HepG2 (cell line): ENCODE measurements around the gene ENTPD7. TPM values are rescaled to one million over a fixed set of nuclear protein-coding genes. Genes with fewer than 3 reads are reported as not detected.

ENCODE experiments used
- ATAC-seq: fragments of 200-7000 bp; cut with Tn5 transposase; 3 replicates; pipeline ENCODE4 v1.9.1; 2020; ENCODE audit warnings: mild to moderate bottlenecking, moderate library complexity
- BruUV-seq: library from RNA; stranded (reverse); fragments of 400-500 nt; replicated peaks from 2 replicates; lab custom pipeline; 2021; lab: Mats Ljungman, UMichigan
- CTCF ChIA-PET: fragments of 300-600 bp; formaldehyde crosslinking; extraction: SDS; loops from one replicate; lab custom pipeline; 2021; ENCODE audit warnings: low total read pairs, inconsistent platforms, low intra/inter-chr PET ratio; lab: Yijun Ruan, JAX
- POLR2A ChIA-PET: fragments of 350-600 bp; sonication (Branson Sonifier 250); formaldehyde crosslinking; loops from one replicate; lab custom pipeline; 2020; ENCODE audit warnings: antibody characterized with exemption, inconsistent platforms; lab: Yijun Ruan, JAX
- DNase-seq: peaks from one replicate; pipeline ENCODE4 v3.0.0-alpha.2; 2015; ENCODE audit warnings: low spot score
- FAIRE-seq: peaks from 3 replicates; lab custom pipeline; 2011; peaks lifted over from hg19 to GRCh38; lab: Jason Lieb, UNC
- H2AFZ ChIP-seq: one replicate; pipeline ENCODE4 v1.6.1; 2011; ENCODE audit warnings: low read length, inconsistent platforms
- H3K27ac ChIP-seq: fragments of 300-600 bp; 3 replicates; pipeline ENCODE4 v1.8.0; 2011; ENCODE audit warnings: mixed run types, mild to moderate bottlenecking, mixed read lengths, low read length, inconsistent platforms; ENCODE audit not compliant: insufficient read depth; ENCODE audit errors: extremely low read length
- H3K27me3 ChIP-seq, 2 experiments: fragments of 200-600 bp in 1 of 2; 2 replicates in 1 of 2; 3 replicates in 1 of 2; pipeline versions ENCODE4 v1.6.0 to v1.8.0; 2011; ENCODE audit warnings: low read length in 2 of 2, mild to moderate bottlenecking in 2 of 2, moderate library complexity in 2 of 2, inconsistent platforms in 1 of 2; ENCODE audit not compliant: insufficient read depth in 2 of 2, control insufficient read depth in 1 of 2
- H3K36me3 ChIP-seq, 2 experiments: fragments of 200-600 bp in 1 of 2; replicated peaks in 1 of 2; 2 replicates in 1 of 2; 3 replicates in 1 of 2; pipeline versions ENCODE4 v1.5.1 to v1.8.0; 2011; ENCODE audit warnings: low read length in 2 of 2, inconsistent platforms in 1 of 2; ENCODE audit not compliant: insufficient read depth in 2 of 2, control insufficient read depth in 1 of 2
- H3K4me1 ChIP-seq: 2 replicates; pipeline ENCODE4 v1.5.1; 2012; ENCODE audit warnings: low read length, inconsistent platforms; ENCODE audit not compliant: insufficient read depth
- H3K4me2 ChIP-seq: 2 replicates; pipeline ENCODE4 v1.6.0; 2011; ENCODE audit warnings: low read depth, low read length, inconsistent platforms
- H3K4me3 ChIP-seq, 3 experiments: fragments of 200-600 bp in 1 of 3; sonication (generic), shearing (Covaris generic) in 1 of 3; replicated peaks in 1 of 3; 2 replicates each; pipeline ENCODE4 v1.5.1; 2011 to 2016; ENCODE audit warnings: low read length in 3 of 3, inconsistent platforms in 2 of 3, low read depth in 2 of 3, mild to moderate bottlenecking in 2 of 3, control low read depth in 1 of 3, mixed read lengths in 1 of 3; ENCODE audit not compliant: insufficient read depth in 1 of 3
- H3K79me2 ChIP-seq: one replicate; pipeline ENCODE4 v1.6.1; 2011; ENCODE audit warnings: low read length, inconsistent platforms; ENCODE audit not compliant: insufficient read depth
- H3K9ac ChIP-seq: 2 replicates; pipeline ENCODE4 v1.6.0; 2011; ENCODE audit warnings: mild to moderate bottlenecking, low read depth, low read length, inconsistent platforms; ENCODE audit not compliant: insufficient read depth
- H3K9me3 ChIP-seq: 2 replicates; pipeline ENCODE4 v1.5.1; 2012; ENCODE audit warnings: mild to moderate bottlenecking, low read length
- H4K20me1 ChIP-seq: 2 replicates; pipeline ENCODE4 v1.6.0; 2011; ENCODE audit warnings: inconsistent platforms, mild to moderate bottlenecking, low read length, moderate library complexity; ENCODE audit not compliant: insufficient read depth
- AGO2 ChIP-seq: fragments of 200-400 bp; formaldehyde crosslinking; optimal IDR thresholded peaks from 2 replicates; pipeline ENCODE3; 2017; ENCODE audit warnings: mild to moderate bottlenecking, low read depth, low read length, moderate library complexity
- CHD2 ChIP-seq: IDR thresholded peaks from 2 replicates; pipeline ENCODE4 v1.6.1; 2011; ENCODE audit warnings: low read depth, low read length, improper control_type of control experiment
- GLI4 ChIP-seq: sonication (generic); formaldehyde crosslinking; IDR thresholded peaks from 2 replicates; pipeline ENCODE4 v1.5.1; 2020; ENCODE audit warnings: missing genetic modification reagents, mild to moderate bottlenecking, moderate library complexity, borderline replicate concordance
- IKZF1 ChIP-seq: fragments of 450-650 bp; IDR thresholded peaks from 2 replicates; pipeline ENCODE4 v1.7.1; 2016
- NR2F6 ChIP-seq, 2 experiments: IDR thresholded peaks; 2 replicates each; pipeline ENCODE4 v1.6.1; 2016; ENCODE audit warnings: antibody characterized with exemption in 1 of 2, mild to moderate bottlenecking in 1 of 2
- PBX3 ChIP-seq: sonication (generic); formaldehyde crosslinking; IDR thresholded peaks from 2 replicates; pipeline ENCODE4 v1.8.1; 2023; ENCODE audit warnings: missing genetic modification reagents, inconsistent platforms, borderline replicate concordance
- PLSCR1 ChIP-seq: sonication (generic); formaldehyde crosslinking; IDR thresholded peaks from 2 replicates; pipeline ENCODE4 v1.5.0; 2020; ENCODE audit warnings: missing genetic modification reagents, mild to moderate bottlenecking, borderline replicate concordance
- SKI ChIP-seq: fragments of 450-650 bp; IDR thresholded peaks from one replicate; pipeline ENCODE4 v1.6.1; 2018; ENCODE audit warnings: mild to moderate bottlenecking; ENCODE audit not compliant: partially characterized antibody
- SMAD1 ChIP-seq: sonication (generic); formaldehyde crosslinking; IDR thresholded peaks from 2 replicates; pipeline ENCODE4 v1.4.0; 2020; ENCODE audit warnings: missing genetic modification reagents, low read depth, mild to moderate bottlenecking, borderline replicate concordance
- STAT5B ChIP-seq: sonication (generic); formaldehyde crosslinking; IDR thresholded peaks from 2 replicates; pipeline ENCODE4 v1.4.0; 2020; ENCODE audit warnings: missing genetic modification reagents
- TGIF2 ChIP-seq: IDR thresholded peaks from 2 replicates; pipeline ENCODE4 v1.6.1; 2016; ENCODE audit warnings: control low read depth, missing compliant biosample characterization
- ZBTB46 ChIP-seq: sonication (generic); formaldehyde crosslinking; IDR thresholded peaks from 2 replicates; pipeline ENCODE4 v1.4.0; 2020; ENCODE audit warnings: mild to moderate bottlenecking, missing genetic modification reagents, borderline replicate concordance
- ZNF143 ChIP-seq: sonication (generic); formaldehyde crosslinking; IDR thresholded peaks from 2 replicates; pipeline ENCODE4 v1.4.0; 2020; ENCODE audit warnings: missing genetic modification reagents
- ZNF672 ChIP-seq: sonication (generic); formaldehyde crosslinking; IDR thresholded peaks from 2 replicates; pipeline ENCODE4 v1.8.1; 2022; ENCODE audit warnings: missing genetic modification reagents
- ZNF7 ChIP-seq: IDR thresholded peaks from 2 replicates; pipeline ENCODE4 v1.6.1; 2016; ENCODE audit warnings: missing biosample characterization, missing genetic modification reagents
- WGBS: methylation state at CpG from one replicate; pipeline ENCODE4 v1.1.6; 2017; ENCODE audit warnings: low lambda C conversion rate; 5-methylcytosine and 5-hydroxymethylcytosine counted together
- in situ Hi-C: cut with HindIII; loops from 2 replicates; pipeline ENCODE4 v1.10.0; 2017; ENCODE audit warnings: low pct_unique_long_range_greater_than_20kb; ENCODE audit not compliant: extremely low pct_ligation_motif_present
- intact Hi-C: fragments of 100-400 bp; cut with micrococcal nuclease; formaldehyde crosslinking; loops from one replicate; pipeline ENCODE4 v1.10.0; 2022; ENCODE audit not compliant: unreplicated experiment
- polyA plus RNA-seq, 8 experiments: library from polyadenylated mRNA; depleted of rRNA in 3 of 8; stranded (reverse) in 7 of 8; unstranded in 1 of 8; fragments of >200 nt; fragmentation: Illumina TruSeq in 4 of 8; extraction: Trizol in 4 of 8; gene quantifications; 2 replicates each; pipeline versions ENCODE4 v1.2.1 to v1.2.3, GENCODE V29; 2011 to 2016; ENCODE audit warnings: low read depth in 4 of 8, missing spikeins in 1 of 8, mixed read lengths in 1 of 8; ENCODE audit not compliant: insufficient read depth in 1 of 8
- total RNA-seq, 5 experiments: library from RNA; depleted of rRNA; stranded (reverse); fragments of >200 nt; fragmentation: Illumina TruSeq; extraction: Trizol; gene quantifications; 2 replicates each; pipeline ENCODE4 v1.2.3, GENCODE V29; 2016; ENCODE audit warnings: low read depth in 1 of 5

The ENTPD7 gene
- total and polyA plus RNA-seq, 2 of the 13 experiments (the other 11 are each of a cell fraction or from before 2014, with no cell fraction given), result 7.6 to 36.5 TPM

- TF ChIP-seq PBX3 (no peak), TGIF2 (CRISPR knock-in tag) (no peak), SMAD1 (CRISPR knock-in tag) (no peak), ZBTB46 (no peak), IKZF1 (no peak)
Observed at GRCh38 chr10:99720387-99720786, 61.1 kb downstream of the ENTPD7 start (continued).

DNA sequence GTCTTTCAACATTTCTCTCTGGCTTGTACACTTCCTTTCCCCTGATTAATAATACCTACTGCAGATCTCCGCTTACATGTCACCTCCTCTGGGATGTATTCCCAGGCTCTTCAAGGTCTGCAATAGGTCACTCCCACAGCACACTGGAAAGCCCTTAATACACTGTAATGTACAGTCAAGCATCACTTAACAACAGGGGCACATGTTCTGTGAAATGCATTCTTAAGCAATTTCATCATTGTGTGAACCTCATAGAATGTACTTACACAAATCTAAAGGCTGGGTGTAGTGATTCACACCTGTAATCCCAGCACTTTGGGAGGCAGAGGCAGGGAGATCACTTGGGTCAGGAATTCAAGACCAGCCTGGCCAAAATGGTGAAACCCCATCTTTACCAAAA is 70.7 kb downstream of the ENTPD7 start:
- ChIA-PET POLR2A (no interaction called here), CTCF (no interaction called here)
- FAIRE-seq, result no peak
- no TSS peak for BruUV-seq
- intact Hi-C loops, result no loop called here
- Histone ChIP-seq H3K36me3 (peaks cover 0 to 16% of the 10 kb centered on the region in 2 experiments; a peak in 2 of 5 replicates), H3K27me3 (no peaks in the 10 kb centered on the region; a peak in 1 of 5 replicates), H3K4me2 (no peak overlapping the region), H3K9me3 (no peaks in the 10 kb centered on the region), H3K4me1 (peaks cover 45% of the 10 kb centered on the region), H3K27ac (no peak overlapping the region), H3K4me3 (no peak overlapping the region), H3K79me2 (peaks cover 25% of the 10 kb centered on the region), H4K20me1 (0 out of 2 replicates have a peak, but pooled peaks cover 4% of the 10 kb centered on the region), H2AFZ (no peak overlapping the region), H3K9ac (no peak overlapping the region)
- ATAC-seq, result no peak
- WGBS, result 98% methylated on average over 1 of the region's 1 CpG
- in situ Hi-C loops, result loop anchor here (5.0 kb wide), 1 partner anchor 52 kb away; the partner anchor contains the start of gene ABCC2
- TF ChIP-seq PLSCR1 (CRISPR knock-in tag) (no peak), NR2F6 (IDR thresholded peaks at IDR 0.05) (no peak), NR2F6 (CRISPR knock-in tag; IDR thresholded peaks at IDR 0.05) (no peak), CHD2 (no peak), SKI (no peak), ZNF7 (no peak), ZNF672 (CRISPR knock-in tag) (no peak), GLI4 (CRISPR knock-in tag) (no peak), ZNF143 (CRISPR knock-in tag) (no peak), STAT5B (CRISPR knock-in tag) (no peak), AGO2 (no peak)
- no peak for DNase-seq
